Measurements from ENCODE around the gene MYRFL.

Gene MYRFL

GRCh38 chr12:69886109-69886508 is 61.1 kb downstream of the MYRFL start:
- no peak for TF ChIP-seq TCF4 (CRISPR knock-in tag; IDR thresholded peaks at IDR 0.05; ENCODE audit: borderline replicate concordance)
- TF ChIP-seq OSR1 (CRISPR knock-in tag; IDR thresholded peaks at IDR 0.05) = no peak
- TF ChIP-seq, protein P1, sequence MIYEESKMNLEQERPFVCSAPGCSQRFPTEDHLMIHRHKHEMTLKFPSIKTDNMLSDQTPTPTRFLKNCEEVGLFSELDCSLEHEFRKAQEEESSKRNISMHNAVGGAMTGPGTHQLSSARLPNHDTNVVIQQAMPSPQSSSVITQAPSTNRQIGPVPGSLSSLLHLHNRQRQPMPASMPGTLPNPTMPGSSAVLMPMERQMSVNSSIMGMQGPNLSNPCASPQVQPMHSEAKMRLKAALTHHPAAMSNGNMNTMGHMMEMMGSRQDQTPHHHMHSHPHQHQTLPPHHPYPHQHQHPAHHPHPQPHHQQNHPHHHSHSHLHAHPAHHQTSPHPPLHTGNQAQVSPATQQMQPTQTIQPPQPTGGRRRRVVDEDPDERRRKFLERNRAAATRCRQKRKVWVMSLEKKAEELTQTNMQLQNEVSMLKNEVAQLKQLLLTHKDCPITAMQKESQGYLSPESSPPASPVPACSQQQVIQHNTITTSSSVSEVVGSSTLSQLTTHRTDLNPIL (CRISPR knock-in tag; IDR thresholded peaks at IDR 0.05; ENCODE audit: low read depth) = no peak
- no peak for TF ChIP-seq SNAI2 (CRISPR knock-in tag; IDR thresholded peaks at IDR 0.05)
- TF ChIP-seq ZFP30 (CRISPR knock-in tag; IDR thresholded peaks at IDR 0.05) = no peak
- TF ChIP-seq GLIS3 (CRISPR knock-in tag; IDR thresholded peaks at IDR 0.05) = no peak
- TF ChIP-seq PPARA (CRISPR knock-in tag; IDR thresholded peaks at IDR 0.05; ENCODE audit: borderline replicate concordance) = no peak
- TF ChIP-seq ZNF70 (CRISPR knock-in tag; IDR thresholded peaks at IDR 0.05) = no peak
- TF ChIP-seq ZC3H10 (CRISPR knock-in tag; IDR thresholded peaks at IDR 0.05) = no peak
- TF ChIP-seq, protein P2, sequence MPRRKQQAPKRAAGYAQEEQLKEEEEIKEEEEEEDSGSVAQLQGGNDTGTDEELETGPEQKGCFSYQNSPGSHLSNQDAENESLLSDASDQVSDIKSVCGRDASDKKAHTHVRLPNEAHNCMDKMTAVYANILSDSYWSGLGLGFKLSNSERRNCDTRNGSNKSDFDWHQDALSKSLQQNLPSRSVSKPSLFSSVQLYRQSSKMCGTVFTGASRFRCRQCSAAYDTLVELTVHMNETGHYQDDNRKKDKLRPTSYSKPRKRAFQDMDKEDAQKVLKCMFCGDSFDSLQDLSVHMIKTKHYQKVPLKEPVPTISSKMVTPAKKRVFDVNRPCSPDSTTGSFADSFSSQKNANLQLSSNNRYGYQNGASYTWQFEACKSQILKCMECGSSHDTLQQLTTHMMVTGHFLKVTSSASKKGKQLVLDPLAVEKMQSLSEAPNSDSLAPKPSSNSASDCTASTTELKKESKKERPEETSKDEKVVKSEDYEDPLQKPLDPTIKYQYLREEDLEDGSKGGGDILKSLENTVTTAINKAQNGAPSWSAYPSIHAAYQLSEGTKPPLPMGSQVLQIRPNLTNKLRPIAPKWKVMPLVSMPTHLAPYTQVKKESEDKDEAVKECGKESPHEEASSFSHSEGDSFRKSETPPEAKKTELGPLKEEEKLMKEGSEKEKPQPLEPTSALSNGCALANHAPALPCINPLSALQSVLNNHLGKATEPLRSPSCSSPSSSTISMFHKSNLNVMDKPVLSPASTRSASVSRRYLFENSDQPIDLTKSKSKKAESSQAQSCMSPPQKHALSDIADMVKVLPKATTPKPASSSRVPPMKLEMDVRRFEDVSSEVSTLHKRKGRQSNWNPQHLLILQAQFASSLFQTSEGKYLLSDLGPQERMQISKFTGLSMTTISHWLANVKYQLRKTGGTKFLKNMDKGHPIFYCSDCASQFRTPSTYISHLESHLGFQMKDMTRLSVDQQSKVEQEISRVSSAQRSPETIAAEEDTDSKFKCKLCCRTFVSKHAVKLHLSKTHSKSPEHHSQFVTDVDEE (CRISPR knock-in tag; IDR thresholded peaks at IDR 0.05) = no peak
- TF ChIP-seq ESRRG (CRISPR knock-in tag; IDR thresholded peaks at IDR 0.05) = no peak
- ATAC-seq = no peak

DNA sequence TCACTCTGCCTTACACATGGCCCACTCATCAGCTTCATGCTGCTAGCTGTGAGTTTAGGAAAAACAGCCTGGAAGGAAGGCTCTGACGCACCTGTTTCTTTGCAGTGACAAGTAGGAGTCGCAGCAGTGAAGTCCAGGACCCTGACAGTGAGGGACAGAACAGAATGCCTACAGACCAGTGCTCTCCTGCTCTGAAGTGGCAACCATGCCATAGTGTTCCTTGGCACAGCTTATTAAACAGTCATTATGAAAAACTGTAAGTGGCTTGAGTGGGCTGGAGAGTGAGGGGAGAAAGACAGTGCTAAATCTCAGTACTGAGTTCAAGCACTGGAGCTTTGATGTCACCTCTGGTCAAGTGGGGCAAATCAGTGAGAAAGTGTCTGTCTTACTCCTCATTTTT is 61.7 kb downstream of the MYRFL start:
- TF ChIP-seq RARB (CRISPR knock-in tag; IDR thresholded peaks at IDR 0.05) = no peak
- TF ChIP-seq ZC3H10 (CRISPR knock-in tag; IDR thresholded peaks at IDR 0.05) = no peak
- no peak for TF ChIP-seq POU6F1 (CRISPR knock-in tag; IDR thresholded peaks at IDR 0.05; ENCODE audit: borderline replicate concordance, low read depth)
- TF ChIP-seq OSR1 (CRISPR knock-in tag; IDR thresholded peaks at IDR 0.05) = no peak
- no peak for TF ChIP-seq ARNTL (CRISPR knock-in tag; IDR thresholded peaks at IDR 0.05; ENCODE audit: borderline replicate concordance, low read depth)
- TF ChIP-seq ZNF8 (CRISPR knock-in tag; IDR thresholded peaks at IDR 0.05) = no peak
- TF ChIP-seq ZNF70 (CRISPR knock-in tag; IDR thresholded peaks at IDR 0.05) = no peak
- TF ChIP-seq ESRRG (CRISPR knock-in tag; IDR thresholded peaks at IDR 0.05) = no peak
- TF ChIP-seq, protein P3, sequence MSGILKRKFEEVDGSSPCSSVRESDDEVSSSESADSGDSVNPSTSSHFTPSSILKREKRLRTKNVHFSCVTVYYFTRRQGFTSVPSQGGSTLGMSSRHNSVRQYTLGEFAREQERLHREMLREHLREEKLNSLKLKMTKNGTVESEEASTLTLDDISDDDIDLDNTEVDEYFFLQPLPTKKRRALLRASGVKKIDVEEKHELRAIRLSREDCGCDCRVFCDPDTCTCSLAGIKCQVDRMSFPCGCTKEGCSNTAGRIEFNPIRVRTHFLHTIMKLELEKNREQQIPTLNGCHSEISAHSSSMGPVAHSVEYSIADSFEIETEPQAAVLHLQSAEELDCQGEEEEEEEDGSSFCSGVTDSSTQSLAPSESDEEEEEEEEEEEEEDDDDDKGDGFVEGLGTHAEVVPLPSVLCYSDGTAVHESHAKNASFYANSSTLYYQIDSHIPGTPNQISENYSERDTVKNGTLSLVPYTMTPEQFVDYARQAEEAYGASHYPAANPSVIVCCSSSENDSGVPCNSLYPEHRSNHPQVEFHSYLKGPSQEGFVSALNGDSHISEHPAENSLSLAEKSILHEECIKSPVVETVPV (CRISPR knock-in tag; IDR thresholded peaks at IDR 0.05) = no peak
- no peak for TF ChIP-seq TCF4 (CRISPR knock-in tag; IDR thresholded peaks at IDR 0.05; ENCODE audit: borderline replicate concordance)
- no peak for TF ChIP-seq ZFP30 (CRISPR knock-in tag; IDR thresholded peaks at IDR 0.05)
- no peak for TF ChIP-seq ZNF565 (CRISPR knock-in tag; conservative IDR thresholded peaks at IDR 0.05; ENCODE audit: low read depth)
- no peak for TF ChIP-seq ZFP3 (CRISPR knock-in tag; IDR thresholded peaks at IDR 0.05)
- TF ChIP-seq, protein P2 (CRISPR knock-in tag; IDR thresholded peaks at IDR 0.05) = no peak
- TF ChIP-seq BACH2 (CRISPR knock-in tag; IDR thresholded peaks at IDR 0.05; ENCODE audit: borderline replicate concordance) = no peak
- TF ChIP-seq SNAI2 (CRISPR knock-in tag; IDR thresholded peaks at IDR 0.05) = no peak
- ATAC-seq = no peak

GRCh38 chr12:69888901-69889300 is 63.9 kb downstream of the MYRFL start:
- ATAC-seq = no peak
- TF ChIP-seq PPARA (CRISPR knock-in tag; IDR thresholded peaks at IDR 0.05; ENCODE audit: borderline replicate concordance) = no peak
- no peak for TF ChIP-seq SNAI2 (CRISPR knock-in tag; IDR thresholded peaks at IDR 0.05)
- TF ChIP-seq CSDC2 (CRISPR knock-in tag; IDR thresholded peaks at IDR 0.05) = no peak
- TF ChIP-seq ZFP3 (CRISPR knock-in tag; IDR thresholded peaks at IDR 0.05) = no peak
- no peak for TF ChIP-seq ZNF70 (CRISPR knock-in tag; IDR thresholded peaks at IDR 0.05)
- TF ChIP-seq, protein P3 (CRISPR knock-in tag; IDR thresholded peaks at IDR 0.05) = no peak
- TF ChIP-seq ZNF565 (CRISPR knock-in tag; conservative IDR thresholded peaks at IDR 0.05; ENCODE audit: low read depth) = no peak
- TF ChIP-seq ARNTL (CRISPR knock-in tag; IDR thresholded peaks at IDR 0.05; ENCODE audit: borderline replicate concordance, low read depth) = no peak
- TF ChIP-seq, protein P2 (CRISPR knock-in tag; IDR thresholded peaks at IDR 0.05) = no peak
- no peak for TF ChIP-seq ESRRG (CRISPR knock-in tag; IDR thresholded peaks at IDR 0.05)
- no peak for TF ChIP-seq ISL1 (CRISPR knock-in tag; IDR thresholded peaks at IDR 0.05)
- TF ChIP-seq ZFP30 (CRISPR knock-in tag; IDR thresholded peaks at IDR 0.05) = no peak
